OCI-LY3 (cell line): ENCODE data around the gene KNOP1.

Experiments
- H2AFZ ChIP-seq: fragments of 200-600, 300-600 bp; shearing (Covaris generic); 2 replicates; pipeline ENCODE4 v1.6.0; 2014; ENCODE audit warnings: antibody characterized with exemption, low read depth, low read length
- H3K27ac ChIP-seq: fragments of 200-600, 300-600 bp; sonication (generic); 2 replicates; pipeline ENCODE4 v1.5.1; 2014; ENCODE audit warnings: mild to moderate bottlenecking, low read length, moderate library complexity, mixed read lengths
- H3K27me3 ChIP-seq: fragments of 200-600, 300-600 bp; sonication (generic); 2 replicates; pipeline ENCODE4 v1.6.1; 2014; ENCODE audit warnings: low read depth, low read length, mixed read lengths
- H3K36me3 ChIP-seq: fragments of 200-600, 300-600 bp; sonication (generic); replicated peaks from 2 replicates; pipeline ENCODE3; 2014; ENCODE audit warnings: low read depth, low read length, mixed read lengths
- H3K4me1 ChIP-seq: fragments of 300-600, 200-600 bp; sonication (generic); 2 replicates; pipeline ENCODE4 v1.6.1; 2014; ENCODE audit warnings: low read length, mixed read lengths
- H3K4me2 ChIP-seq: fragments of 200-600, 300-600 bp; sonication (generic); 2 replicates; pipeline ENCODE4 v1.6.1; 2014; ENCODE audit warnings: low read length, mixed read lengths
- H3K4me3 ChIP-seq: fragments of 300-600, 200-600 bp; sonication (generic); 2 replicates; pipeline ENCODE4 v1.5.1; 2014; ENCODE audit warnings: antibody characterized with exemption, mild to moderate bottlenecking, low read length, moderate library complexity
- H3K79me2 ChIP-seq: fragments of 300-600, 200-600 bp; shearing (Covaris generic); 2 replicates; pipeline ENCODE4 v1.6.1; 2014; ENCODE audit warnings: mild to moderate bottlenecking, low read length, mixed read lengths
- H3K9ac ChIP-seq: fragments of 300-600, 200-600 bp; shearing (Covaris generic); 2 replicates; pipeline ENCODE4 v1.6.0; 2014; ENCODE audit warnings: mild to moderate bottlenecking, low read length, moderate library complexity
- H3K9me3 ChIP-seq: fragments of 200-600, 300-600 bp; shearing (Covaris generic); 2 replicates; pipeline ENCODE4 v1.6.1; 2014; ENCODE audit warnings: low read length, mixed read lengths; ENCODE audit not compliant: insufficient read depth
- H4K20me1 ChIP-seq: fragments of 200-600, 300-600 bp; sonication (generic); 2 replicates; pipeline ENCODE4 v1.6.1; 2016; ENCODE audit warnings: low read length, mixed read lengths; ENCODE audit not compliant: insufficient read depth
- CTCF ChIP-seq: fragments of 200-600, 300-600 bp; sonication (generic); IDR thresholded peaks from 2 replicates; pipeline ENCODE4 v1.5.1; 2014; ENCODE audit warnings: antibody characterized with exemption, low read length, low read depth
- EZH2phosphoT487 ChIP-seq: fragments of 200-600 bp; shearing (Covaris generic); IDR thresholded peaks from 2 replicates; pipeline ENCODE4 v1.6.1; 2018; ENCODE audit warnings: antibody characterized with exemption, mixed run types, low read depth

KNOP1 gene

GRCh38 chr16:19700319-19700781 lies 17.7 kb downstream of the KNOP1 start:
- Histone ChIP-seq H3K4me3 (no peak overlapping the region), H3K4me1 (peaks cover 7% of the 10 kb centered on the region), H3K27me3 (no peaks in the 10 kb centered on the region), H3K79me2 (no peaks in the 10 kb centered on the region; the same call in 1 of the 2 replicates), H2AFZ (no peak overlapping the region), H4K20me1 (0 out of 2 replicates have a peak, but pooled peaks cover 3% of the 10 kb centered on the region), H3K9me3 (no peaks in the 10 kb centered on the region), H3K9ac (no peak overlapping the region), H3K27ac (no peak overlapping the region), H3K4me2 (no peak overlapping the region), H3K36me3 (peaks cover 56% of the 10 kb centered on the region)
- no peak for TF ChIP-seq CTCF
- TF ChIP-seq EZH2phosphoT487: no peak

GRCh38 chr16:19699472-19699871 lies 18.6 kb downstream of the KNOP1 start:
- no peak overlapping the region for H3K4me2 ChIP-seq
- peaks cover 47% of the 10 kb centered on the region for H3K36me3 ChIP-seq
- no peak overlapping the region for H3K27ac ChIP-seq

GRCh38 chr16:19698480-19699465 lies 19.3 kb downstream of the KNOP1 start:
- H3K79me2 ChIP-seq: no peaks in the 10 kb centered on the region; the same call in 1 of the 2 replicates
- peaks cover 7% of the 10 kb centered on the region for H3K4me1 ChIP-seq
- H3K9me3 ChIP-seq: no peaks in the 10 kb centered on the region
- H4K20me1 ChIP-seq: 0 out of 2 replicates have a peak, but pooled peaks cover 3% of the 10 kb centered on the region
- peaks cover 42% of the 10 kb centered on the region for H3K36me3 ChIP-seq
- H3K27ac ChIP-seq: no peak overlapping the region
- no peaks in the 10 kb centered on the region for H3K27me3 ChIP-seq
- no peak overlapping the region for H3K9ac ChIP-seq
- H3K4me2 ChIP-seq: no peak overlapping the region
- H2AFZ ChIP-seq: no peak overlapping the region
- H3K4me3 ChIP-seq: no peak overlapping the region
- TF ChIP-seq EZH2phosphoT487: no peak
- TF ChIP-seq CTCF: no peak

More at GRCh38 chr16:19699472-19699871, 18.6 kb downstream of the KNOP1 start:
- TF ChIP-seq CTCF: no peak
- no peak for TF ChIP-seq EZH2phosphoT487
- H3K9ac ChIP-seq: no peak overlapping the region
- no peak overlapping the region for H3K4me3 ChIP-seq
- H3K27me3 ChIP-seq: no peaks in the 10 kb centered on the region
- H2AFZ ChIP-seq: no peak overlapping the region
- no peaks in the 10 kb centered on the region; the same call in 1 of the 2 replicates for H3K79me2 ChIP-seq
- no peaks in the 10 kb centered on the region for H3K9me3 ChIP-seq
- H4K20me1 ChIP-seq: 0 out of 2 replicates have a peak, but pooled peaks cover 3% of the 10 kb centered on the region
- peaks cover 7% of the 10 kb centered on the region for H3K4me1 ChIP-seq

- no peak overlapping the region for H3K4me3 ChIP-seq
- H3K9ac ChIP-seq: no peak overlapping the region
- no peaks in the 10 kb centered on the region for H3K9me3 ChIP-seq
- peaks cover 33% of the 10 kb centered on the region for H3K36me3 ChIP-seq
- no peak for TF ChIP-seq CTCF
- 0 out of 2 replicates have a peak, but pooled peaks cover 3% of the 10 kb centered on the region for H4K20me1 ChIP-seq
- H3K79me2 ChIP-seq: no peaks in the 10 kb centered on the region; the same call in 1 of the 2 replicates
- no peak overlapping the region for H2AFZ ChIP-seq
- H3K27me3 ChIP-seq: no peaks in the 10 kb centered on the region
- no peak overlapping the region for H3K27ac ChIP-seq
- no peak overlapping the region for H3K4me2 ChIP-seq
- peaks cover 7% of the 10 kb centered on the region for H3K4me1 ChIP-seq
Observed at GRCh38 chr16:19697756-19698318, 20.2 kb downstream of the KNOP1 start.
